ENCODE results near the gene PLA2G2C.
"Not testable (repeated sequence)": the region's sequence is repeated elsewhere in the genome, so short reads cannot be mapped to it uniquely, and the experiment has no call there.

The PLA2G2C gene

DNA sequence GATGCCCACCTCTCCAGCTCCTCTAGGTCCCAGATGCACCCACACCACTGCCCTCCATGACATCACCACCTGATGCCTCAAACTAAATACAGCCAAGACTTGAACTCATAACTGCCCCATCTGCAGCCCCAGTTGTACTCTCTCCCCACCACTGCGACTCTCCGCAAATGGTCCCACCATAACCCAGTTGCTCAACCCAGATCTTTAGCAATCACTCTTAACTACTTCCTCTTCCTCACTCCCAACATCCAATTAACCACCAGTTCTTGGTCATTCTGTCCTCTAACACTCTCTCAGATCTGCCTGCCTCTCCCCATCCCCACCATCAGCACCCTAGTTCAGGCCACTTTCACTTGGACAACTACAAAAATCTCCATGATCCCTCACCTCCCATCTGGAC lies 36.8 kb upstream of the PLA2G2C start:
- no peak for DNase-seq (ENCODE audit: low spot score)
- Histone ChIP-seq H3K4me1 (ENCODE audit: insufficient read depth, poor library complexity, severe bottlenecking) (no peaks in the 10 kb centered on the region), H3K9me3 (ENCODE audit: severe bottlenecking) (no peaks in the 10 kb centered on the region), H3K27me3 (ENCODE audit: insufficient read depth, poor library complexity, severe bottlenecking) (no peaks in the 10 kb centered on the region), H3K27ac (ENCODE audit: poor library complexity, severe bottlenecking) (no peak overlapping the region), H3K4me3 (ENCODE audit: severe bottlenecking) (no peak overlapping the region), H3K36me3 (ENCODE audit: low read depth) (no peaks in the 10 kb centered on the region)
- TF ChIP-seq, protein P1, sequence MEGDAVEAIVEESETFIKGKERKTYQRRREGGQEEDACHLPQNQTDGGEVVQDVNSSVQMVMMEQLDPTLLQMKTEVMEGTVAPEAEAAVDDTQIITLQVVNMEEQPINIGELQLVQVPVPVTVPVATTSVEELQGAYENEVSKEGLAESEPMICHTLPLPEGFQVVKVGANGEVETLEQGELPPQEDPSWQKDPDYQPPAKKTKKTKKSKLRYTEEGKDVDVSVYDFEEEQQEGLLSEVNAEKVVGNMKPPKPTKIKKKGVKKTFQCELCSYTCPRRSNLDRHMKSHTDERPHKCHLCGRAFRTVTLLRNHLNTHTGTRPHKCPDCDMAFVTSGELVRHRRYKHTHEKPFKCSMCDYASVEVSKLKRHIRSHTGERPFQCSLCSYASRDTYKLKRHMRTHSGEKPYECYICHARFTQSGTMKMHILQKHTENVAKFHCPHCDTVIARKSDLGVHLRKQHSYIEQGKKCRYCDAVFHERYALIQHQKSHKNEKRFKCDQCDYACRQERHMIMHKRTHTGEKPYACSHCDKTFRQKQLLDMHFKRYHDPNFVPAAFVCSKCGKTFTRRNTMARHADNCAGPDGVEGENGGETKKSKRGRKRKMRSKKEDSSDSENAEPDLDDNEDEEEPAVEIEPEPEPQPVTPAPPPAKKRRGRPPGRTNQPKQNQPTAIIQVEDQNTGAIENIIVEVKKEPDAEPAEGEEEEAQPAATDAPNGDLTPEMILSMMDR (IDR thresholded peaks at IDR 0.05; ENCODE audit: poor library complexity, severe bottlenecking), result no peak
- no peak for ATAC-seq (ENCODE audit: low read depth)

DNA sequence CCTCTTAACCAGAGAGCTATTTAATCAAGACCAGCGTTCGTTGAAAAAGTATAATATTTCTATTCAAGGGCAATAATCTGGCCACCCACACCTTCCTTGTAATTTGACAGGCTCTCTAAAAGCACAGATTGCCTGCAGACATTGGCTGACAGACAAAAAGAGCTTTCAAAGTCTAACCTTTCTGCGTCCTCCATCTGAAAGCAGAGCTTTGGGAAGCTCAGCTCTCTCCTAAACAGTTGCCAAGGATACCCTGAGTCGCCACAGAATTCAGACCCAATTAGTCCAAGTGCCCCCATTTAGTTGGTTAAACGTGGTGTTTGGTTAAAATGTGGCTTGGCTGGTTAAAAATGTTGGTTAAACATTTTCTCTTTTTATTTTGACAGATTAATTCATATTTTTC lies 33.7 kb upstream of the PLA2G2C start:
- no peaks in the 10 kb centered on the region for H3K27me3 ChIP-seq (ENCODE audit: insufficient read depth, poor library complexity, severe bottlenecking)

DNA sequence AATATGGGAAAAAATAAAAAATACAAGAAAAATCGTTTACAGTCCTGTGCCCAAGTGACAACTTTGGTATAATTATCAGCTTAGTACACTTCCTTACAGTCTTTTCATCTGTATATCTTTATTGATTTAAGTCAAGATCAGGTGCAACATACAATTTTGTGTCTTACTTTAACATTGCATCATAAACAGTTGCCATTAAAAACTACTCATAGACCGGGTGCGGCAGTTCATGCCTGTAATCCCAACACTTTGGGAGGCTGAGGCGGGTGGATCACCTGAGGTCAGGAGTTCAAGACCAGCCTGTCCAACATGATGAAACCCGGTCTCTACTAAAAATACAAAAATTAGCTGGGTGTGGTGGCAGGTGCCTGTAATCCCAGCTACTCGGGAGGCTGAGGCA lies 32.7 kb upstream of the PLA2G2C start:
- not testable (repeated sequence) for H3K27me3 ChIP-seq (ENCODE audit: insufficient read depth, poor library complexity, severe bottlenecking); H3K27ac ChIP-seq (ENCODE audit: poor library complexity, severe bottlenecking); H3K36me3 ChIP-seq (ENCODE audit: low read depth); H3K4me1 ChIP-seq (ENCODE audit: insufficient read depth, poor library complexity, severe bottlenecking); H3K4me3 ChIP-seq (ENCODE audit: severe bottlenecking); DNase-seq (ENCODE audit: low spot score); H3K9me3 ChIP-seq (ENCODE audit: severe bottlenecking); ATAC-seq (ENCODE audit: low read depth)

More for the DNA sequence above, 33.7 kb upstream of the PLA2G2C start:
- Histone ChIP-seq H3K27ac (ENCODE audit: poor library complexity, severe bottlenecking) (no peak overlapping the region), H3K4me1 (ENCODE audit: insufficient read depth, poor library complexity, severe bottlenecking) (no peaks in the 10 kb centered on the region), H3K36me3 (ENCODE audit: low read depth) (no peaks in the 10 kb centered on the region), H3K4me3 (ENCODE audit: severe bottlenecking) (no peak overlapping the region), H3K9me3 (ENCODE audit: severe bottlenecking) (no peaks in the 10 kb centered on the region)
- TF ChIP-seq, protein P1 (IDR thresholded peaks at IDR 0.05; ENCODE audit: poor library complexity, severe bottlenecking), result no peak
- DNase-seq (ENCODE audit: low spot score), result no peak
- no peak for ATAC-seq (ENCODE audit: low read depth)

DNA sequence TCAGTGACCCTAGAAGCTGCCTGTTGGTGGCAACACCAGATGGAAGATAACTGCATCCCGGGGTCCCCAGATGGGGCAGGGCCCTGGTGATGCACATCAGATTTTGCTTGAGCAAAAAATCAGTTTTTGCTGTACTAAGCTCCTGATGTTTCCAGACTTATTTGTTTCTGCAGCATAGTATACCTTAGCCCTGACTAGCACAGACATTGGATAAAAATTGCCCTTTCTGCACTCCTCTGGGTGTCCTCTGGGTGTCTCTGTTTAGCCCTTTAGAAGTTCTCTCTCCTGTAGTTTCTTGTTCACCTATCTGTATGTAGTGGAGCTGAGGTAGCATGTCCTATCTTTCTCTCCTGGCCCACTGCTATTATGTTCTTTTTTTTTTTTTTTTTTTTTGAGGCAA lies 30.3 kb upstream of the PLA2G2C start:
- H3K4me3 ChIP-seq (ENCODE audit: severe bottlenecking), result no peak overlapping the region
- H3K27me3 ChIP-seq (ENCODE audit: insufficient read depth, poor library complexity, severe bottlenecking), result no peaks in the 10 kb centered on the region
- DNase-seq (ENCODE audit: low spot score) (no peak), ATAC-seq (ENCODE audit: low read depth) (peak; percentile 43; the same call in 1 of the 3 replicates)
- TF ChIP-seq, protein P1 (IDR thresholded peaks at IDR 0.05; ENCODE audit: poor library complexity, severe bottlenecking), result peak; percentile 30
- H3K9me3 ChIP-seq (ENCODE audit: severe bottlenecking), result no peaks in the 10 kb centered on the region
- H3K27ac ChIP-seq (ENCODE audit: poor library complexity, severe bottlenecking), result no peak overlapping the region
- no peaks in the 10 kb centered on the region for H3K36me3 ChIP-seq (ENCODE audit: low read depth)
- peaks cover 21% of the 10 kb centered on the region for H3K4me1 ChIP-seq (ENCODE audit: insufficient read depth, poor library complexity, severe bottlenecking)

DNA sequence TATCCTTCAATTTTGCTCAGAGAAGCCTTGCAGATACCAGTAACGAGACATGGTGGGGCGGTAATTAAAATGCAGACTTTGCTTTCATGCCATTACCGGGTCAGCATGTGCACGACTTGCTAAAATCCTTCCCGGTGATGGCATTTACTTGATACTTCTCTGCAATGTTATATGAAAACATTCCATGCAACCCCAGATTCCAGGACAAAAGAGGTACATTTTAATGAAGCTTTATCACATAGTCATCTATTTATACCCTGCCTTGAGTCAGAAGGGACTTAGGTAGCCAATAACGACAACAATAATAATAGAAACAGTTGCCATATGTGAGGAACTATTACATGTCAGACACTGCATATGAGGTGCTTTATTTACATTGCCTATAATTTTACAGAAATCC lies 29.4 kb upstream of the PLA2G2C start:
- Histone ChIP-seq H3K4me1 (ENCODE audit: insufficient read depth, poor library complexity, severe bottlenecking) (peaks cover 30% of the 10 kb centered on the region), H3K9me3 (ENCODE audit: severe bottlenecking) (no peaks in the 10 kb centered on the region), H3K4me3 (ENCODE audit: severe bottlenecking) (no peak overlapping the region), H3K27ac (ENCODE audit: poor library complexity, severe bottlenecking) (no peak overlapping the region), H3K36me3 (ENCODE audit: low read depth) (no peaks in the 10 kb centered on the region), H3K27me3 (ENCODE audit: insufficient read depth, poor library complexity, severe bottlenecking) (no peaks in the 10 kb centered on the region)
- TF ChIP-seq, protein P1 (IDR thresholded peaks at IDR 0.05; ENCODE audit: poor library complexity, severe bottlenecking), result no peak
- ATAC-seq (ENCODE audit: low read depth), result no peak
- no peak for DNase-seq (ENCODE audit: low spot score)
